ENCODE results near the gene EXOC3L1. TPM values are rescaled to one million over a fixed set of nuclear protein-coding genes. Genes with fewer than 3 reads are reported as not detected.

EXOC3L1 gene
- total RNA-seq, 2 donors from 2014 or later: 0.37 to 1.5 TPM

GRCh38 chr16:67161595-67162058 is 28.3 kb downstream of the EXOC3L1 start:
- peak overlapping the region; percentile 94 for H3K4me3 Mint-ChIP-seq
- H3K9me3 Mint-ChIP-seq: no peaks in the 10 kb centered on the region
- H3K27me3 Mint-ChIP-seq: peaks cover 10% of the 10 kb centered on the region
- no peak for ATAC-seq (replicated peaks)
- peaks cover 23% of the 10 kb centered on the region for H3K4me1 Mint-ChIP-seq
- peaks cover 80% of the 10 kb centered on the region for H3K36me3 Mint-ChIP-seq (ENCODE audit: low read depth)
- no peak overlapping the region for H3K27ac Mint-ChIP-seq

- no peaks in the 10 kb centered on the region for H3K9me3 Mint-ChIP-seq
- H3K36me3 Mint-ChIP-seq (ENCODE audit: low read depth): peaks cover 70% of the 10 kb centered on the region
- H3K27me3 Mint-ChIP-seq: peaks cover 3% of the 10 kb centered on the region
- peaks cover 29% of the 10 kb centered on the region for H3K4me1 Mint-ChIP-seq
- ATAC-seq (replicated peaks): peak; percentile 63
- peak overlapping the region; percentile 94 for H3K4me3 Mint-ChIP-seq
- peak overlapping the region; percentile 92 for H3K27ac Mint-ChIP-seq
Observed at GRCh38 chr16:67158637-67159600, 31.0 kb downstream of the EXOC3L1 start.

GRCh38 chr16:67157892-67158635 is 31.9 kb downstream of the EXOC3L1 start:
- Mint-ChIP-seq H3K9me3 (no peaks in the 10 kb centered on the region), H3K36me3 (ENCODE audit: low read depth) (peaks cover 71% of the 10 kb centered on the region), H3K27me3 (peaks cover 3% of the 10 kb centered on the region), H3K4me1 (peaks cover 33% of the 10 kb centered on the region), H3K4me3 (peak overlapping the region; percentile 94), H3K27ac (peak overlapping the region; percentile 92)
- no peak for ATAC-seq (replicated peaks)

GRCh38 chr16:67157106-67157748 is 32.7 kb downstream of the EXOC3L1 start:
- ATAC-seq (replicated peaks): no peak
- Mint-ChIP-seq H3K4me3 (peak overlapping the region; percentile 94), H3K27me3 (no peaks in the 10 kb centered on the region), H3K4me1 (peaks cover 38% of the 10 kb centered on the region), H3K36me3 (ENCODE audit: low read depth) (peaks cover 63% of the 10 kb centered on the region), H3K27ac (peak overlapping the region; percentile 92), H3K9me3 (no peaks in the 10 kb centered on the region)

GRCh38 chr16:67156143-67156844 is 33.6 kb downstream of the EXOC3L1 start:
- Mint-ChIP-seq H3K27me3 (no peaks in the 10 kb centered on the region), H3K27ac (no peak overlapping the region), H3K36me3 (ENCODE audit: low read depth) (peaks cover 53% of the 10 kb centered on the region), H3K4me3 (peak overlapping the region; percentile 94), H3K4me1 (peaks cover 38% of the 10 kb centered on the region), H3K9me3 (no peaks in the 10 kb centered on the region)
- ATAC-seq (replicated peaks): no peak

- peaks cover 38% of the 10 kb centered on the region for H3K4me1 Mint-ChIP-seq
- peak; percentile 35 for ATAC-seq (replicated peaks)
- H3K9me3 Mint-ChIP-seq: no peaks in the 10 kb centered on the region
- peaks cover 46% of the 10 kb centered on the region for H3K36me3 Mint-ChIP-seq (ENCODE audit: low read depth)
- no peaks in the 10 kb centered on the region for H3K27me3 Mint-ChIP-seq
- no peak overlapping the region for H3K27ac Mint-ChIP-seq
- peak overlapping the region; percentile 94 for H3K4me3 Mint-ChIP-seq
Observed at GRCh38 chr16:67155295-67156142, 34.4 kb downstream of the EXOC3L1 start.

- Mint-ChIP-seq H3K27ac (no peak overlapping the region), H3K36me3 (ENCODE audit: low read depth) (peaks cover 39% of the 10 kb centered on the region), H3K4me3 (peak overlapping the region; percentile 94), H3K27me3 (no peaks in the 10 kb centered on the region), H3K4me1 (peaks cover 38% of the 10 kb centered on the region), H3K9me3 (no peaks in the 10 kb centered on the region)
- ATAC-seq (replicated peaks): no peak
Observed at GRCh38 chr16:67154578-67155294, 35.2 kb downstream of the EXOC3L1 start.

GRCh38 chr16:67151431-67152097 is 38.4 kb downstream of the EXOC3L1 start:
- H3K36me3 Mint-ChIP-seq (ENCODE audit: low read depth): peaks cover 40% of the 10 kb centered on the region
- peak overlapping the region; percentile 77 for H3K4me3 Mint-ChIP-seq
- no peaks in the 10 kb centered on the region for H3K27me3 Mint-ChIP-seq
- no peaks in the 10 kb centered on the region for H3K9me3 Mint-ChIP-seq
- no peak for ATAC-seq (replicated peaks)
- H3K4me1 Mint-ChIP-seq: peaks cover 21% of the 10 kb centered on the region
- H3K27ac Mint-ChIP-seq: peak overlapping the region; percentile 75

GRCh38 chr16:67150833-67151396 is 39.0 kb downstream of the EXOC3L1 start, which contains the start of gene B3GNT9:
Gene B3GNT9 (minus strand): TSS chr16:67150998. CDS start chr16:67150485, 513 bp downstream.
- H3K36me3 Mint-ChIP-seq (ENCODE audit: low read depth): peaks cover 43% of the 10 kb centered on the region
- peaks cover 15% of the 10 kb centered on the region for H3K4me1 Mint-ChIP-seq
- H3K9me3 Mint-ChIP-seq: no peaks in the 10 kb centered on the region
- peak within 1 kb of the TSS; percentile 77 for H3K4me3 Mint-ChIP-seq
- H3K27ac Mint-ChIP-seq: peak within 1 kb of the TSS; percentile 75
- H3K27me3 Mint-ChIP-seq: no peaks in the 10 kb centered on the region
- peak; percentile 66 for ATAC-seq (replicated peaks)

- Mint-ChIP-seq H3K27ac (no peak overlapping the region), H3K36me3 (ENCODE audit: low read depth) (peaks cover 48% of the 10 kb centered on the region), H3K9me3 (no peaks in the 10 kb centered on the region), H3K4me1 (peaks cover 13% of the 10 kb centered on the region), H3K4me3 (peak overlapping the region; percentile 77), H3K27me3 (no peaks in the 10 kb centered on the region)
- ATAC-seq (replicated peaks): peak; percentile 82
Observed at GRCh38 chr16:67150047-67150832, 39.7 kb downstream of the EXOC3L1 start.

- Mint-ChIP-seq H3K36me3 (ENCODE audit: low read depth) (peaks cover 56% of the 10 kb centered on the region), H3K9me3 (no peaks in the 10 kb centered on the region), H3K4me1 (peaks cover 13% of the 10 kb centered on the region), H3K27me3 (no peaks in the 10 kb centered on the region), H3K27ac (peak overlapping the region; percentile 58), H3K4me3 (peak overlapping the region; percentile 62)
- ATAC-seq (replicated peaks): no peak
Observed at GRCh38 chr16:67149276-67150046, 40.5 kb downstream of the EXOC3L1 start.
